Activated CD4-positive, alpha-beta T cell treated with anti-CD3 and anti-CD28 coated beads for 36 hours (primary cell): ENCODE results near the gene EMSY. TPM values are rescaled to one million over a fixed set of nuclear protein-coding genes. Genes with fewer than 3 reads are reported as not detected.

Source experiments
- ATAC-seq: fragments of 200-7000 bp; cut with Tn5 transposase; one replicate; pipeline ENCODE4 v1.10.0; 2021; ENCODE audit warnings: mild to moderate bottlenecking, moderate library complexity
- CTCF ChIA-PET: fragments of 350-600 bp; sonication (Branson Sonifier 250); formaldehyde crosslinking; loops from one replicate; lab custom pipeline; 2021; ENCODE audit warnings: antibody characterized with exemption; lab: Charles Lee
- POLR2A ChIA-PET: fragments of 350-600 bp; sonication (Branson Sonifier 250); formaldehyde crosslinking; loops from one replicate; lab custom pipeline; 2021; ENCODE audit warnings: antibody characterized with exemption, inconsistent platforms; lab: Charles Lee
- DNase-seq: peaks from one replicate; pipeline ENCODE4 v3.0.0-alpha.2; 2020
- H3K27ac Mint-ChIP-seq: one replicate; pipeline ENCODE4 v1.8.0; 2021; ENCODE audit warnings: mixed read lengths
- H3K27me3 Mint-ChIP-seq: one replicate; pipeline ENCODE4 v1.8.0; 2021; ENCODE audit warnings: mixed read lengths
- H3K36me3 Mint-ChIP-seq: one replicate; pipeline ENCODE4 v1.8.0; 2021; ENCODE audit warnings: low read depth, mixed read lengths
- H3K4me1 Mint-ChIP-seq: one replicate; pipeline ENCODE4 v1.8.0; 2021; ENCODE audit warnings: mixed read lengths
- H3K4me3 Mint-ChIP-seq: one replicate; pipeline ENCODE4 v1.8.0; 2021; ENCODE audit warnings: mild to moderate bottlenecking, moderate library complexity, mixed read lengths
- H3K9me3 Mint-ChIP-seq: one replicate; pipeline ENCODE4 v1.8.0; 2021; ENCODE audit warnings: low read depth, mixed read lengths
- intact Hi-C, 2 experiments: fragments of 100-400 bp; cut with DNase I in 1 of 2; cut with micrococcal nuclease in 1 of 2; formaldehyde crosslinking; loops; one replicate each; pipeline versions ENCODE4 v1.14.2 to v1.15.1; 2022 to 2024; cut with DNase I, micrococcal nuclease
- total RNA-seq, 2 experiments: library from RNA; stranded (reverse); gene quantifications; one replicate each; pipeline ENCODE4 v1.2.3, GENCODE V29; 2021

EMSY gene
- total RNA-seq, 2 experiments from 2014 or later: 28.5 to 35.4 TPM

DNA sequence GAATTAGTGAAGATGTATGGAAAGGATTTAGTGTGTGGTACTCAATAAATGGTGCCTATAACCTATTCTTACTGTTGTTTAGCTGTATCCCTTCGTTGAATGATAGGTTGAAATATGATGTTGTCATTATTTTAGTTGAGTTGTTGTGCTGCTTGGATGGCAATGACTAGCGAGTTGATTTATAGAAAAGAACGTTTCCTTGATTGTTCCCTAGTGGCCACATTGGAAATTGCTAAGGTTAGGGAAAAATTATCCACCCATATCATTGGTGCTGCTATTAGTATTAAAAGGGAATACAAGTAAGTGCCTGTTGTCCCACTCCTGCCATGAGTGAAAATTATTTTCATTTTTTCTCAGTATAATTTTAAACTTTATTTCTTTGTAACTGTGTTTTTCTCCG is 14.5 kb downstream of the EMSY start:
- no peak for DNase-seq
- peaks cover 25% of the 10 kb centered on the region for H3K36me3 Mint-ChIP-seq
- CTCF ChIA-PET: interaction anchor here (0.5 to 1.5 kb wide), 8 partner anchors 10 to 249 kb away, joined by 3 to 4 read pairs (median 3); partner anchors contain the start of gene EMSY
- no peaks in the 10 kb centered on the region for H3K27me3 Mint-ChIP-seq
- ATAC-seq: no peak
- intact Hi-C loops: no loop called here
- no peak overlapping the region for H3K4me3 Mint-ChIP-seq
- no peaks in the 10 kb centered on the region for H3K4me1 Mint-ChIP-seq
- no peak overlapping the region for H3K27ac Mint-ChIP-seq
- POLR2A ChIA-PET: no interaction called here
- no peaks in the 10 kb centered on the region for H3K9me3 Mint-ChIP-seq

DNA sequence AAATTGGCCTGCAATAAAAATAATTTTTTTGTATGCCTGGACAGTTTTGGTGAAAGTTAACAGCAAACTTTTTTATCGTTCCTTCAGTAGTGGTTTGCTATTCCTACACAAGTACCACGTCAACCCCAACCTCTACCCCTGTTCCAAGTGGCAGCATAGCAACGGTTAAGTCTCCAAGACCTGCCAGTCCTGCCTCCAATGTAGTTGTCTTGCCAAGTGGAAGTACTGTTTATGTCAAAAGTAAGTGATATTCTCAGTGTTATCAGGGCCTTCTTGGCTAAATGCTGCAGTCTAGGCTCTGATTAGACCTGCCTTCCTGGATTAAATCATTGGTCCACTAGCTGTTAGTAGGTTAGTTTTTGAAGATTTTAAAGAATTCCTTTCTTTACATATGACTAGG is 15.0 kb downstream of the EMSY start:
- peaks cover 26% of the 10 kb centered on the region for H3K36me3 Mint-ChIP-seq
- ATAC-seq: no peak

GRCh38 chr11:76462317-76462716 is 17.5 kb downstream of the EMSY start:
- Mint-ChIP-seq H3K4me1 (no peaks in the 10 kb centered on the region), H3K4me3 (no peak overlapping the region), H3K36me3 (peaks cover 37% of the 10 kb centered on the region), H3K9me3 (no peaks in the 10 kb centered on the region), H3K27ac (no peak overlapping the region), H3K27me3 (no peaks in the 10 kb centered on the region)
- intact Hi-C loops: no loop called here
- ATAC-seq (no peak), DNase-seq (no peak)
- POLR2A ChIA-PET: no interaction called here
- CTCF ChIA-PET: no interaction called here

More for the DNA sequence above, 15.0 kb downstream of the EMSY start:
- H3K9me3 Mint-ChIP-seq: no peaks in the 10 kb centered on the region
- ChIA-PET POLR2A (no interaction called here), CTCF (interaction anchor here (0.6 to 1.5 kb wide), 4 partner anchors 13 to 216 kb away, joined by 3 to 4 read pairs (median 3); no protein-coding TSS in a partner anchor)
- H3K27ac Mint-ChIP-seq: no peak overlapping the region
- no peak overlapping the region for H3K4me3 Mint-ChIP-seq
- H3K27me3 Mint-ChIP-seq: no peaks in the 10 kb centered on the region
- no peaks in the 10 kb centered on the region for H3K4me1 Mint-ChIP-seq
- intact Hi-C loops: no loop called here
- DNase-seq: no peak

DNA sequence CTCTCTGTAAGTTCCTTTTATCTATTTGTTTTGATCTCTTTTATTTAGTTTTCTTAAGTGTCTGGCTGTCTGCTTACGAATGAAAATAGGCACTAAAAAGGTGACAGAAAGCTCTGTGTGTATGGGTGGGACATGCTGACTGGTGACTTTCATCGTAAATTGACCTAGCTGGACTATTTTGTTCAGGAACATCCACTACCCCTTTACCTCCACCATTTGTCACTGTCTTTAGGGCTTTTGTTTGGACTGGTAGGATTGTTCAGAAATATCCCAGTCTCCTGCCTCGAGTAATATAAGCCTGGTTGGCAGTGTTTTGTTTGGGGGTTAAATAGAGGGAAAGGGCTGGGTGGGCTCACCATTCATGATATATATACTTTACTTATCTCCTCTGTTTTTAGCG is 20.9 kb downstream of the EMSY start:
- no peak for DNase-seq
- Mint-ChIP-seq H3K27ac (no peak overlapping the region), H3K36me3 (peaks cover 27% of the 10 kb centered on the region)

GRCh38 chr11:76466666-76467065 is 21.8 kb downstream of the EMSY start:
- POLR2A ChIA-PET: no interaction called here
- CTCF ChIA-PET: interaction anchor here (1.0 to 1.6 kb wide), 3 partner anchors 10 to 32 kb away, joined by 3 to 8 read pairs (median 4); no protein-coding TSS in a partner anchor
- Mint-ChIP-seq H3K9me3 (no peaks in the 10 kb centered on the region), H3K36me3 (peaks cover 26% of the 10 kb centered on the region), H3K4me3 (no peak overlapping the region), H3K4me1 (no peaks in the 10 kb centered on the region), H3K27me3 (no peaks in the 10 kb centered on the region), H3K27ac (no peak overlapping the region)
- no peak for ATAC-seq
- intact Hi-C loops: no loop called here
- no peak for DNase-seq

More for the DNA sequence above, 20.9 kb downstream of the EMSY start:
- Mint-ChIP-seq H3K27me3 (no peaks in the 10 kb centered on the region), H3K9me3 (no peaks in the 10 kb centered on the region), H3K4me1 (no peaks in the 10 kb centered on the region), H3K4me3 (no peak overlapping the region)
- CTCF ChIA-PET: interaction anchor here (1.0 to 1.6 kb wide), 3 partner anchors 11 to 31 kb away, joined by 3 to 8 read pairs (median 4); no protein-coding TSS in a partner anchor
- intact Hi-C loops: no loop called here
- POLR2A ChIA-PET: no interaction called here
- ATAC-seq: no peak

DNA sequence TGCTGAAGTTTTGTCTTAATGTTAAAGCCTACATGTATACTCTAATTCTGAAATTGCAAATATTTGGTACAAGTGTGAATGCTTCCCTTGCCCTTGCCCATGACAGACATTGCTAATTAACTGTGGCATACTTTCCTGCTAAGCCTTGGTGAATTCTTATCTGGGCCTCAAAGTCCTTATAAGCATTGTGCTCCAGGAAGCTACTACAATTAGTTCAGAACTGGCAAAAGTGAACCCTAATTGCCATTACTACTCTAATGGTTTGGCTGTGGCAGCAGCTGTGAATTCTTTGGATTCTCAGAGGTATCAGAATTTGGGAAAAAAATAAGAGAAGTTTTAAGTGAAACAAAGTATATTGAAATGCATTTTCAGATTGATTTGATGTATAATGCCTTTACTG is 24.3 kb downstream of the EMSY start:
- CTCF ChIA-PET: interaction anchor here (1.0 kb wide), 1 partner anchor 10 kb away, joined by 4 read pairs; no protein-coding TSS in a partner anchor
- no peaks in the 10 kb centered on the region for H3K4me1 Mint-ChIP-seq
- no peaks in the 10 kb centered on the region for H3K9me3 Mint-ChIP-seq
- no peak for ATAC-seq
- no peak overlapping the region for H3K27ac Mint-ChIP-seq
- peaks cover 34% of the 10 kb centered on the region for H3K36me3 Mint-ChIP-seq
- no peak overlapping the region for H3K4me3 Mint-ChIP-seq
- POLR2A ChIA-PET: no interaction called here
- DNase-seq: no peak
- intact Hi-C loops: no loop called here
- H3K27me3 Mint-ChIP-seq: no peaks in the 10 kb centered on the region

- Mint-ChIP-seq H3K27ac (no peak overlapping the region), H3K36me3 (peaks cover 35% of the 10 kb centered on the region), H3K4me1 (no peaks in the 10 kb centered on the region), H3K9me3 (no peaks in the 10 kb centered on the region), H3K4me3 (no peak overlapping the region), H3K27me3 (no peaks in the 10 kb centered on the region)
- ChIA-PET POLR2A (no interaction called here), CTCF (no interaction called here)
- intact Hi-C loops: no loop called here
- DNase-seq (no peak), ATAC-seq (no peak)
Measured at GRCh38 chr11:76471382-76471781, 26.6 kb downstream of the EMSY start.

DNA sequence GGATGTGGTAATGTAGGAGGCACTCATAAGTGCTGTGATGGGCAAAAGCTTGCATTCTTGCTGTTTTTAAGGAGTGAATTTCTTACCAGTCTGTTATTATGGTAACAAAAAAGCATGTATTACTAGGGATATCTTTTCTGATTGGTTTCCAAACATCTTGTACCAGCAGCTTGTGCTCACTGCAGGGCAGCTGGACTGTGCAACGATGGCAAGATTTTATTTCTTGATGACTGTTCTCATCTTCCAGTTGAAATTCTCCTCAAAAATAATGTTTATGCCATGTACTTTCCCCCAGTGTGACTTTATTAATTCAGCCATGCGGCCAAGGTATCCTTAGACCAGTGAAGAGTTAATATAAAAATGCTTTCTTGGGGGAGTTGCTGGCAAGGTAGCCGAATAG is 35.4 kb downstream of the EMSY start:
- peaks cover 49% of the 10 kb centered on the region for H3K36me3 Mint-ChIP-seq
- H3K9me3 Mint-ChIP-seq: peaks cover 13% of the 10 kb centered on the region
- ChIA-PET POLR2A (no interaction called here), CTCF (no interaction called here)
- DNase-seq (no peak), ATAC-seq (no peak)
- H3K4me1 Mint-ChIP-seq: peaks cover 4% of the 10 kb centered on the region
- no peak overlapping the region for H3K27ac Mint-ChIP-seq
- no peak overlapping the region for H3K4me3 Mint-ChIP-seq
- H3K27me3 Mint-ChIP-seq: no peaks in the 10 kb centered on the region
- intact Hi-C loops: no loop called here

GRCh38 chr11:76491644-76492043 is 46.8 kb downstream of the EMSY start:
- H3K27me3 Mint-ChIP-seq: no peaks in the 10 kb centered on the region
- H3K4me1 Mint-ChIP-seq: peaks cover 5% of the 10 kb centered on the region
- DNase-seq (no peak), ATAC-seq (no peak)
- intact Hi-C loops: no loop called here
- H3K36me3 Mint-ChIP-seq: peaks cover 23% of the 10 kb centered on the region
- ChIA-PET POLR2A (no interaction called here), CTCF (interaction anchor here (0.6 to 1.0 kb wide), 3 partner anchors 19 to 1156 kb away, joined by 3 read pairs; no protein-coding TSS in a partner anchor)
- no peak overlapping the region for H3K27ac Mint-ChIP-seq
- H3K9me3 Mint-ChIP-seq: no peaks in the 10 kb centered on the region
- H3K4me3 Mint-ChIP-seq: no peak overlapping the region

GRCh38 chr11:76493040-76493439 is 48.2 kb downstream of the EMSY start:
- POLR2A ChIA-PET: no interaction called here
- no peak for ATAC-seq
- H3K27me3 Mint-ChIP-seq: no peaks in the 10 kb centered on the region
- H3K4me3 Mint-ChIP-seq: no peak overlapping the region
- no peaks in the 10 kb centered on the region for H3K9me3 Mint-ChIP-seq
- intact Hi-C loops: no loop called here
- H3K27ac Mint-ChIP-seq: no peak overlapping the region
- H3K4me1 Mint-ChIP-seq: peaks cover 5% of the 10 kb centered on the region
- CTCF ChIA-PET: no interaction called here
- H3K36me3 Mint-ChIP-seq: peaks cover 28% of the 10 kb centered on the region
- no peak for DNase-seq

DNA sequence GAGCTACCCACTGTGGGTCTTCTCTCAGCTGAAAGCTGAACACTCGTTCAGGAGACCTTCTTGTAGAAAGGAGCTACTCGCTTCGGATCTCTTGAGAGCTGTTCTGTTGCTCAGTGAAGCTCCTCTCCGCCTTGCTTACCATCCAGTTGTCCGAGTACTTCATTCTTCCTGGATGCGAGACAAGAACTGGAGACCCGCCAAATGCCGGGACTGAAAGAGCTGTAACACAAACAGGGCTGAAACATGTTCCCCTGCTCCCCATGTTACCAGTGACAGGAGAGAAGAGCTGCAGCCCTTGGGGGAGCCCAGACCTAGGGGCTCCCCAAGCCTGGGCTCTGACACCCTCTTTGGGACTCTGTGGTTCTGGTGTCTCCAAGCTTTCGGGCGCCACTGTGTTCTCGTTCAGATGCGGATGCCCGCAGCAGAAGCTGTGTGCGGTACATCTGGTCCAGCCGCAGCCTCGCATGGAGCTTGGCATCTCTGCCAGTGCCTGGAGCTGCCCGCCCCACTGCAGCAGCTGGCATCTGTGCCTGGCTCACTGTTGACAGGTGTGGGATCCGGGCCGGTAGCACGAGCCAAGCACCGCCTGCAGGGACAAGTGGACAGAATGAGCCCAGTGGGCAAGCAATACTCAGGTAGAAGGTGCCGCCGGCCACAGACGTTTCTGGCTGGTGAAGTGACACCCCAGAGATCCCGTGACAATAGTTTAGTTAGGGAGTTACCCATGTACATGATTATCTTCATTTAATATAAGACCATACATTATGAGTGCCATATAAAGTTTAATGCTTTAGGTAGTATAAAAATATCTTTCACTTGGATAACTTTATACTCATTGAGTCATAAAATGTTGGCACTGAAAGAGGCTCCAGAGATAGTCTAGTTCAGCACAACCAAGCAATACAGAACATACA is 49.1 kb downstream of the EMSY start:
- no peak for ATAC-seq
- POLR2A ChIA-PET: no interaction called here
- Mint-ChIP-seq H3K36me3 (peaks cover 31% of the 10 kb centered on the region), H3K27ac (no peak overlapping the region), H3K4me1 (peaks cover 5% of the 10 kb centered on the region), H3K27me3 (no peaks in the 10 kb centered on the region), H3K4me3 (no peak overlapping the region), H3K9me3 (no peaks in the 10 kb centered on the region)
- no peak for DNase-seq
- CTCF ChIA-PET: no interaction called here
- intact Hi-C loops: no loop called here

DNA sequence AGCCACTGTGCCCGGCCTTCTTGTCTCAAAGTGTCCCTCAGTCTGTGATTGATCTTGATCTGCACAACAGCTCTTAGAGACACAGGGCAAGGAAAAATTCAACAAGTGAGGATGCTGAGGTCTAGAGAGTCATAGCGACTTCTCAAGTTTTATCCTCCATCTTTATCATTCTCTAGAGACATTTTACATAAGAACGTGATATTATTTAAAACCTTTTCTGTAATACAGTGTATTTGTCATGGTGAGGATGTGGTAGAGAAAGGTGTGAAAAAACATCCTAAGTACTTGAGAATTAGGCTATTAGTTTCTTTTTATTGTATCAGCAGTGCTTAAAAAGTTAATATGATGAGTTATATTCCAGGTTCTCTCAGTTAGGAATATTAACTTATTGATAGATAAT is 50.2 kb downstream of the EMSY start:
- H3K27ac Mint-ChIP-seq: no peak overlapping the region
- no peak overlapping the region for H3K4me3 Mint-ChIP-seq
- H3K27me3 Mint-ChIP-seq: no peaks in the 10 kb centered on the region
- H3K4me1 Mint-ChIP-seq: peaks cover 5% of the 10 kb centered on the region
- ChIA-PET CTCF (no interaction called here), POLR2A (no interaction called here)
- no peaks in the 10 kb centered on the region for H3K9me3 Mint-ChIP-seq
- peaks cover 35% of the 10 kb centered on the region for H3K36me3 Mint-ChIP-seq
- ATAC-seq (no peak), DNase-seq (no peak)
- intact Hi-C loops: no loop called here
